Measurements from ENCODE around the gene HHATL.

The HHATL gene

DNA sequence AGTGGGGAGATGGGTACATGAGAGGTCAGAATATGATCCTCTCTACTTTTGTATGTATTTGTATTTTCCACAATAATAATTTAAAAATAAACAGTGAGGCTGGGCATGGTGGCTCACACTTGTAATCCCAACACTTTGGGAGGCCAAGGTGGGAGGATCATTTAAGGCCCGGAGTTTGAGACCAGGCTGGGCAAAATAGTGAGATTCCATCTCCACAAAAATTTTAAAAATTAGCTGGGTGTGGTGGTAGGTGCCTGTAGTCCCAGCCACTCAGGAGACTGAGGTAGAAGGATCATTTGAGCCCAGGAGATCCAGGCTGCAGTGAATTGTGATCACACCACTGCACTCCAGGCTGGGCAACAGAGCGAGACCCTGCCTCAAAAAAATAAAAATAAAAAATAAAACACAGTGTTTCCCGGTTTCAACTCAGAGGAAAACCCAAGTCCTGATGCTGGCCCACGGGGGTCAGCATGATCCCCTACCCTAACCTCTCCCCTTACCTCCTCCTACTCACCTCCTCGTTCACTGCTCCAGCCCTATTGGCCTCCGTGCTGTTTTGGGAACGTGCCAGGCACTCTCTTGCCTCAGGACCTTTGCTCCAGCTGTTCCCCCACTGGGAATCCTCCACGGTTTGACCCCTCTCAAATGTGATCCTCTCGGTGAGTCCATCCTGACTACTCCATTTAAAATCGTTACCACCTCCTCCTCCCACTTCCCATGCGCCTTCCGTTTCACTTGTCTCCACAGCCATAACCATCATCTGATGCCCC is 20.1 kb downstream of the HHATL start:
- DNase-seq = no peak

DNA sequence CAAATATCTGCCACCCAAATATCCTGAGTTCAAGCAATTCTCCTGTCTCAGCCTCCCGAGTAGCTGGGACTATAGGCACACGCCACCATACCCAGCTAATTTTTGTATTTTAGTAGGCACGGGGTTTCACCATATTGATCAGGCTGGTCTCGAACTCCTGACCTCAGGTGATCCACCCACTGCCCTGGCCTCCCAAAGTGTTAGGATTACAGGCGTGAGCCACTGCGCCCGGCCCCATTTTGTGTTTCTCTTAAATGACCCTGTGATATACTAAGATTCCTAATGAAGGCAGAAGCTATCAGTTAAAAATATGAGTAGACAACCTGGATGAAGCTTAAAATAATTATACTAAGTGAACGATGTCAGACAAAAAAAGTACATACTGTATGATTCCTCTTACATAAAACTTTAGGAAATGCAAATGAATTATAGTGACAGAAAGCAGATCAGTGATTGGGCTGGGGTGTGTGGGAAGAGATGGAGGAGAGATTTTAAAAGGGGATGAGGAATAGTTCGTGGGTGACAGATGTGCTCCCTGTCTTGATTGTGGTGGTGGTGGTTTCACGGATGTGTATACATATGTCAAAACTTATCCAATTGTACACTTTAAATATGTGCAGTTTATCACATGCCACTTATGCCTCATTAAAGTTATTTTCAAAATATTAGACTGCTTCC is 21.1 kb downstream of the HHATL start:
- DNase-seq = no peak

DNA sequence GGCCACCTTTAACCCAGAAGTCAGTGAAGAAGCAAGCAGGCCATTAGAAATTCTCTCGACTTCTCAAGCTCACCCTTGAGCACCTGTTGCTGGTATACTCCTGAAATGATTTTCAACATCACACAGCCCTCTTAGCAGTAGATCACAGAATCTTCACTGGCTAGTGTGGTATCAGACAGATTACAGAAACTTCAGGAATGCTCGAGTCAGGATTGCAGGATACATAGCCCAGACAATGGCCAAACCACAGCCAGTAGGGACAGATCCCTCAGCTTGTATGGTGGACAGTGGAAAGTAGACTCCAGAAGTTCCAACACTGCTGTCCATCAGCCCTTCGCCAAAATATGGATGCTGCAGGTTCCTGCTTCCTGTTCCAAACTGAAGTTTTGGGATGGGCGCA is 21.8 kb downstream of the HHATL start:
- no peak for DNase-seq

DNA sequence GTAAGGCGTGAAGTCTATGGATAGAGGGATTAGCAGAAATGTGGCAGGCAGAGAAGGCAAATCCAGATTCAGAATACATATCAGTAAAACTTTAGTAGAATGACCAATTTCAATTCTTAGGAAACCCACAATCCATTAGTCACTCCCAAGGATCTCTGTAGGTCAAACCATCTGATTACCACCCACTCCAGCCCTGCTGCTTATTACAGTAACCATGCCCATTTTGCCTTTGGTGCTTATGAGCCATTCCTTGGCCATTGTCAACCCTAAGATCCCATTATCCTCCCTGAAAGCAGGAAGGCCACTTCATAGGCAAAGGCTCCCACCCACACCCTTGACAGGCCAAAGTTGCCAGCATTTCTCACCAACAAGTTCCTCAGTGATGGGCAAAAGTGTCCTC is 22.3 kb downstream of the HHATL start:
- no peak for DNase-seq

DNA sequence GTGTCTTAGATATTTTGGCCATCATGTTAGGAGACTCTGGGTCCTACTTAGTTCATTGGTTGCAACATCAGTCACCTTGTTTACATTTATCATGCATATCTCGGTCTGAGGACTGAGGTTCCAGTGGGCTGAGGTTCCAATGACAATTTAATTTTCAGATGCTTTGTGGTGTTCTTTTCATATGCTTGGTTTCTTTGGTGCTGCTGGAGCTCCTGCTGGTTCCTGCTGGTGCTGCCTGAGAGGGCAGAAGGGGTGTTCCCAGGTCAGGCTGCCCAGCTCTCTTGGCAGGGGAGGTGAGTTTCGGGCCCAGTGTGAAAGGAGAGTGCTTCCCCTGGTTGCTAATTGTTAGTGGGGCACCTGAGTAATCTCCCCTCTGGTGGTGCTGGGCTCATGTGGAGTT is 24.2 kb downstream of the HHATL start:
- DNase-seq = no peak

DNA sequence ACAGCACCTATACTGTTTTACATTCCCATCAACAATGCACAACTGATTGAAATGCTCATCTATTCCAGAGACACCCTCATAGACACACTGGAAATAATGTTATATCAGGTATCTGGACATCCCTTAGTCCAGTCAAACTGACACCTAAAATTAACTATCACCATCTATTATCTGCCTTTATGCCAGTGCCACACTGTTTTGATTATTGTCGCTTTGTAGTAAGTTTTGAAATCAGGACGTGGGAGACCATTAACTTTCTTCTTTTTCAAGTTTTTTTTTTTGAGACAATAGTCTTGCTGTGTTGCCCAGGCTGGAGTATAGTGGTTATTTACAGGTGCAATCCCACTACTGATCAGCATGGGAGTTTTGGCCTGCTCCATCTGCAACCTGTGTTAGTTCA is 26.7 kb downstream of the HHATL start:
- DNase-seq = no peak

DNA sequence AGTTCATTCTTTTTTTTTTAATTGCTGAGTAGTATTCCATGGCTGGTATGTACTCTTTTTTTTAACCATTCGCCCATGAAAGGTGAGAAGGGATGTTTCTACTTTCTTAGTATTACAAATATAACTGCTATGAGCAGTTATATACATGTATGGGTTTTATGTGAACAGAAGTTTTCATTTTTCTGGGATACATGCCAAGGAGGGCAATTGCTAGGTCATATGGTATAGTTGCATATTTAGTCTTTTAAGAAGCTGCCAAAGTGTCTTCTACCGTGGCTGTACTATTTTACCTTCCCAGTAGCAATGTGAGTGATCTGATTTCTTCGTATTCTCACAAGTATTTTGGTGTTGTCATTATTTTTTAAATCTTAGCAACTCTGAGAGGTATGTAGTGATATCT is 28.5 kb downstream of the HHATL start:
- no peak for DNase-seq

DNA sequence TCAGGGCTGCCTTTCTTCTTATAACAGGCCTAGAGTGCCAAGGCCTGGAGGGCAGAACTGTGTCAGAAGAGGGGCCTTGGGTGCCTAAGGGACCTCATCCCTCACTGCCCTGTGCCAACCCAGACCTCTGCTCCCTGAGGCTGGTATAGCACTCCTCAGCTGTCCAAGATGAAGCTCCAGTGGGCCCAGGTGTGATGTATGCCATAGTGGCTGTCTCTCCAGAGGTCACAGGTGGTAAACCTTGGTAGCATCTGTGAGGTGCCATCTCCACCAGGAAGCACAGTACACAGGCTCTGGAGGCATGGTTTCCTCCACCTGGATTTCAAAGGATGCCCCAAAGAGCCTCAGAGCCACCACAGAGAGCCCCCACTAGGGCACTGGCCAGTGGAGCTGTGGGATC is 29.5 kb downstream of the HHATL start:
- no peak for DNase-seq

DNA sequence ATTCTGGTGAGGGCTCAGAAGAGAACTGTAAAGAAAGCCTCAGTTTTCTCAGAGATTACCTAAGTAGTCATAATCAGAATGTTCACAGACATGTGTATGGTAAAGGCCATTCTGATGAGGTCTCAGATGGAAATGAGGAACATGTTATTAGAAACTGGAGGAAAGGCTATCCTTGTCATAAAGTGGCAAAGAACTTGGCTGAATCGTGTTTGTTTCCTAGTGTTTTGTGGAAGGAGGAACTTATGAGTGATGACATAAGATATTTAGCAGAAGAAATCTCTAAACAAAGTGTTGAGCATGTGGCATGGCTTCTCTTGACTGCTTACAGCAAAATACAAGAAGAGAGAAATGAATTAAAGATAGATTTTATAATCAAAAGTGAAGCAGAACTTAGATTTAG is 30.1 kb downstream of the HHATL start:
- DNase-seq = no peak

DNA sequence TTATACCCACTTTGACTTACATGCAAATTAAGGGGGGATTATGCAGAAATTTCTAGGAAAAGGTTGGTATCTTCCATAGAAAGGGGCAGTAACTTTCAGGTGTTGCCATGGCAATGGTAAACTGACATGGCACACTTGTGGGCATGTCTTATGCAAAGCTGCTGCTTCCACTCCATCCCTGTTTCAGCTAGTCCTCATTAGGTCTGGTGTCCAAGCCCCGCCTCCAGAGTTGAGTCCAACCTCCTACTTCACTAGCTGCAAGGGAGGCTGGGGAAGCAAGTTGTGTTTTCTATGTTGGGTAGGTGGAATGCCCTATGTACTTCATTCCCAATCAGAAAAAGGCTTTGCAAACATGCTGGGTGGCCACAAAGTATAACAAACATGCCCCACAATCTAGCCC is 31.9 kb downstream of the HHATL start:
- no peak for DNase-seq

DNA sequence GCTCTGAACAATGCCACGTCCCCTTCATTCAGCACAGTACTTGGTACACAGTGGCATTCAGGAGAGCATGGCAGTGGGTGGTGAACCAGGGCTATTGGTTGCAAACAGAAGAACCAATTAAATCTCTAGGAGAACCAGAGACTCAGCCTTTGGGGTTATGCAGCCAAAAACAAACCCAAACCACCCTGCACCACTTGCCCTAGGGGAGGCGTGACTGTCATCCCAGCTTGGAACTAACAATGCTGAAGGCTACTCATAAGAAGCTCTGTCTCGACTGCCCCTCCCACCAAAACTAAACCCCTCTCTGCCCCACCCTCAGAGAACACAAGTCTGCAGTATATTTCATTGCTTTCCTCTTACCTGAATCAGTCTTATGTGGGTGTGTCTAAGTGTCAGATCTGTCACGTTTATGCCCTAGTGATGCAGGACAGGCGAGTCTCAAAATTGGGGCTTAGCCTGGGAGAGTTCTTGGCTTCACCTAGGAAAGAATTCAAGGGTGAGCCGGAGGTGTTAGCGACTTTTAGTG is 32.5 kb downstream of the HHATL start:
- no peak for DNase-seq

DNA sequence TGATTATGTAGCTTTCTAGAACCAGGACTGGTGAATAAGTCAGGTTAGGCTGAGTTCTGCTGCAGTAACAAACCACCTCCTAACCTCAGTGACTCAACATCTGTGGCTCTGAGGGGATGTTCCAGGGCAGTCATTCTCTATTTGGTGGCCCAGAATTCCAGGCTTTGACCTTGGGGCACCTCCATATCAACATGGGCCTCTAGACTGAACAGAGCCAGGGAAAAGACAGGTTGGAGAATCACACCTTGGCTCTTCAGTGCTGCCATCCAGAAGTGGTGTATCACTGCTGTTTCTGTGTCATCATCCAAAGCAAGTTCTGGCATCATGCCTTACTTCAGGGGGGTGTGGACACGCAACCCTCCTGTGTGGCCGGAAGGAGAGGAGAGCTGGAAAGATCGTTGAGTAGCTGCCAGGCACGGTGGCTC is 33.8 kb downstream of the HHATL start:
- no peak for DNase-seq

DNA sequence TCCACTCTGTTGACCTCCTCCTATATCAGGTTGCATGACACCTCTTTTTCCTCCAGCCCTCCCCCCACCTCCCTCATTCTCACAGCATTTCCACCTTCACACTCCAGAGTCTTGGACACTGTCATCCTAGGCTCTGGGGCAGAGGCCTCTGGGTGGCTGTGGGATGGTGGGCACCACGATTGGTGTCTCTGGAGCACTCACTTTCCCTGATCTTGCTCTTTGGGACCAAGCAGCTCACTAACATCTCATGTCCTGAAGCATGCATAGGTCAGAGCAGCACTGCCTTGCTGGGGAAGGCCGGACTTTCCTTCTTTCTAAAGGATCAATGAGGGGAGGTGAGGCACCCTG is 34.2 kb downstream of the HHATL start:
- DNase-seq = no peak

DNA sequence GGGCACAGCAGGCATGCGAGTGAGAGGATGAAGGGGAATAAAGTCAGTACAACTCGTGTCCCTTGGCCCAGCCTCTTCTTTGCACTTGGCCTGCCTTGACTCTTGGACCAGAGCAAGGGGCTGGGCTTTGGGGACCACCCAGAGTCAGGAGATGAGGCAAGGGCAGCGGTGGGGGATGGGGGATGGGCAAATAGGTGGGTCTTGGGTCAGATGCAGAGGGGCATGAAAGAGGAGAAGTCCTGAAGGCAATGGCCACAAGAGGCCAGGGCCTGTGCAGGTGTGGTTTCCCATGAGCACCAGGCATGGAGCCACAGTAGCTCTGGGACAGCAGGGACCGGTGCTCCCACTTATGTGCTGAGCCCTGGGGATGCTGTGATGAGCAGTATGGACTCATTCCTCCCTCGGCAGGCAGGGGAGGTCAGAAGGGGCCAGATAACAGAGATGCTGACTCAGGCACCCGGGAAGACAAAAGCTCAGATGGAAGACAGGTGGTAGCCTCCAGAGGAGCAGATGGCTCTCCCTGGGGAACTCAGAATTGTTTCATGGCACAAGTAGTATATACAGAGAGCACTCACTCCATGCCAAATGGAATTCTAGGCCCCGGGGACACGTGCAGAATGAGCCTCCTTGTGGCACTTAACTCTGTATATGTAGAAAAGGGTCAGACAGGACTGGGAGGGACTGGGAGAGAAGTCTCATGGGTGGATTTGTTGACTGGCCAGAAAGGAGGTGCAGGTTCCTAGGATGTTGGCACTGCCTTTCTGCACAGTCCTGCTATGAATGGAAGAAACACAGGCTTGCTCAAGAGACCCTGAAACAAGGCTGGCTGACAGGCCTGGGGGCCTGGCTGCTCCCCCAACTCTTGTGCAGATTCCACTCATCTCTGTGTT is 34.8 kb downstream of the HHATL start:
- no peak for DNase-seq

DNA sequence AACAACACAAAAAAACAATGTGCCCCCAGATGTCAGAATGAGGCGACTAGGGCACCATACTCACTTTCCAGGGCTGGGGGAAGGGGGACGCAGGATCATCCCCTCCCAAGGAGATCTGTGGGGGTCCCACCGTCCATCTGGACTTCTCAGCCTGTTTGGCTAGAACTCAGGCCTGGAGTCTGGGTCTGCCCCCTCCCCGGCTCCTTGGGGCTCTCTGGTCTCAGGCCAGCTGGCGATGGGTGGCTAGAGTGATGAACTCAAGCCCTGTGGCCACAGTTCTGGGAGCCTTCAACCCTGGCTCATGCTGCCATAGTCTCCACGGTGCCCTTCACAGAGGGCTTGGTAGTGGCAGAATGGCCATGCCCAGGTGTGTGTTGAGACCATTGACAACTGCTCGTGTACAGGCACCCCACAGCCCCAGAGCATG is 35.5 kb downstream of the HHATL start:
- no peak for DNase-seq

DNA sequence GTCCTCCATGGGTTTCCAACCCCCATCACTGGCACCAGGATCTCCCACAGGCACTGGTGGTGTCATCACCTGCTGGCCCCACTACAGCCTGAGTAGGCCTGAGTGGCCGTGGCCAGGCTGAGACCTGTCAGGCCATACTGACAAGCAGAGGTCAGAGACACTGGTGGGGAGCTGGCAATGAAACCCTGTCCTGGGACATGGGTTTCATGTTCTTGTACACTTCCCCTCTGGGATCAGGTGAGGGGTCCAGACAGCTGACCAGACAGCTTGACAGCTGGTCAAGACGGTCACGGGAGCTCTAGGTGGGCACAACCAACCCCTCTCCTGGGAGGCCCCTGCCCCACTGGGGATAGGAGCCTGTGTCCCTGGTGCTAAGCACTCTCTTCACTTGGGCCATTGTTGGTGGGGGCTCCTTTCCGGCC is 36.0 kb downstream of the HHATL start:
- DNase-seq = no peak

DNA sequence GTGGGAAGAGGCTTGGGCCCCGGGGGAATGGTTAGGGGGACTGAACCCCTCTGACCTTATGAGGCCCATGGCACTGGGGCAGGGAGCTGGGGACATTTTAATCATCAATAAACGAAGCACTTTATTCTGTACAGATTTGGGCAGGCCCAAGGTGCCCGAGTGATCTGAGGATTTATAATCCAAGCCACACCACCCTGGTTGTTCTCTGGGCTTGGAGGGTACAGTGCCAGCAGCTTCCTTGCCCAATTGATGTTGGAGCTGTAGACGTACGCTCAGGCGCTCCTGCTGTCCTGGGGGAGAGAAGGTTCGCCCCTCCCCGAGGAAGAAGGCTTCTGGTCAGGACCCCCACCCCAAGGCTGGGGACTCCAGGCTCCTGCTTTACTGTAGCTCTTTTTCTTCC is 36.6 kb downstream of the HHATL start:
- DNase-seq = no peak

DNA sequence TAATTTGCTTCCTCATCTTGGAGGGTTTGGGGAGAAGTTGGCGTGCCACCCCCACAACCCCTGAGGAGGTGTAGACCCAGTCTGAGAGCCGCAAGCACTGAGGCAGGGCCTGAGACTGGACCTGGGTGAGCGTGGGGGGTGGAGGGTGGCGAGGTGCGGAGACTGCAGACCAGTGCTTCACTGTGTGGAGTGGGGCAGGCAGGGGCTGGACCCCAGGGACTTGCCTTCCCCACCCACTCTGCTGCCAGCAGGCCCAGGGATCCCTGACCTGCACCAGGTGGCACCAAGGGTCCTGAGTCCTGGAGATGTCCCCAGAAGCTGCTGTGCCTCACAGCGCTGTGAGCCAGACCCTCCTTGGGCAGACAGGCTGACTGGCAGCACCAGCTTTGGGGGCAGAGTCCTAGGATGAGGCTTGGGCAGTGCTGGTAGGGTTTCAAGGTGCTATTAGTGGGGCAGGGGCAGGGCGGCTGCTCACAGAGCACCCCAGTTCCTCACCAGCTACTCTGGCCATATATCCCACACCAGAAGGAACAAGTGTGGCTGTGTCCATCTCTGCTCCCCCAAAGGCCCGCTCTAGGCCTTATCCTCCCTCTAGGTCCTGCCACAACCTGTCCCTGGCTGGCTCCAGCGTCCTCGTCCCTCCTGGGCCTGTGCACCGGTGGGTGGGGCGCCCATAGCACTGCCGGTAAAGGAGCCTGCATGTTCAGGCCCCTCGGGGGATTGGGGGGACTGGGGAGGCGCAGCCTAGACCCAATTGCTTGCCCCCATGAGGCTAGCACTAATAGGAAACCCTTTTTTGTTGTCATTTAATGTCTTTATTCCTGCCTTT is 37.3 kb downstream of the HHATL start:
- no peak for DNase-seq

DNA sequence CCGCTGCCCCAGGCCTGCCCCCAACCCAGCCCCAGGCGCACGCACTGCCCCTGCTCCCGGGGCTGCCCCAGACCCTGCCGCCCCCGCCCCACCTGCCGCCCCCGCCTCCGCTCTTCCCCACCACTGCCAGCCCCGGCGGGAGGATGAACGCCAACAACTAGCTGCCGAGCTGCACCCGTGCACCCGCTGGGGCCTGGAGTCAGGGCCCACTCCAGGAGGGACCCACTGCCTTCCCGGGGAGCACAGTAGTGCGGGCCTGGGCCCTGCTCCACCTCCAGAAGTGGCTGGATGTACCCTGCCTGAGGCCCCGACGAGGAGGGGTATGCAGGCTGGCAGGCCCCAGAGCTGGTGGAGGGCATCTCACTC is 38.2 kb downstream of the HHATL start:
- no peak for DNase-seq

DNA sequence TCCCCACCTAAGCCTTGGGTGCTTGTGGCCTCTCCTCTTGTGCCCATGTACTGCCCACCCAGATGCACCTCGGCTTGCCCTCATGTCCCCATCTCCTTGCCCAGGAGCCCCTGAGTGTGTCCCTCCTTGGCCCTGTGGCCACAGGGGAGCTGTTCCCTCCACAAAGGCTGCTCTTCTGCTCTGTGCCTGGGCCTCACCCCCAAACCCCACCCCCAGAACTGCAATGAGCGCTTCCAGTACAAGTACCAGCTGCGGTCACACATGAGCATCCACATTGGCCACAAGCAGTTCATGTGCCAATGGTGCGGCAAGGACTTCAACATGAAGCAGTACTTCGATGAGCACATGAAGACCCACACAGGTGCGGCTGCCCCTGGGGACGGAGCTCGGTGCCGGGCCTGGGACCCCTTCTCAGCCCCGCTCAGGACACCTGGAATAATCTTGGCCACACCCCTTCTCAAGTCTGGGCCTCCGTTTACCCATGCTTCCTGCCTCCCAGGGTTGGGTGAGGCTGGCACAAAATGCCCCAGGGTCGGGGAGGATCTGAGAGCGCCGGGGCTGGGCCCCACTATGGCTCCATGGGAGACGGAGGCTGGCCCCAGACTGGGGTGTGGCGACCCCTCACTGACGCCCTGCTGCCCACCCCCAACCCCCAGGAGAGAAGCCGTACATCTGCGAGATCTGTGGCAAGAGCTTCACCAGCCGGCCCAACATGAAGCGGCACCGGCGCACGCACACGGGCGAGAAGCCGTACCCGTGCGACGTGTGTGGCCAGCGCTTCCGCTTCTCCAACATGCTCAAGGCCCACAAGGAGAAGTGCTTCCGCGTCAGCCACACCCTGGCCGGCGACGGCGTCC is 38.8 kb downstream of the HHATL start:
- no peak for DNase-seq

DNA sequence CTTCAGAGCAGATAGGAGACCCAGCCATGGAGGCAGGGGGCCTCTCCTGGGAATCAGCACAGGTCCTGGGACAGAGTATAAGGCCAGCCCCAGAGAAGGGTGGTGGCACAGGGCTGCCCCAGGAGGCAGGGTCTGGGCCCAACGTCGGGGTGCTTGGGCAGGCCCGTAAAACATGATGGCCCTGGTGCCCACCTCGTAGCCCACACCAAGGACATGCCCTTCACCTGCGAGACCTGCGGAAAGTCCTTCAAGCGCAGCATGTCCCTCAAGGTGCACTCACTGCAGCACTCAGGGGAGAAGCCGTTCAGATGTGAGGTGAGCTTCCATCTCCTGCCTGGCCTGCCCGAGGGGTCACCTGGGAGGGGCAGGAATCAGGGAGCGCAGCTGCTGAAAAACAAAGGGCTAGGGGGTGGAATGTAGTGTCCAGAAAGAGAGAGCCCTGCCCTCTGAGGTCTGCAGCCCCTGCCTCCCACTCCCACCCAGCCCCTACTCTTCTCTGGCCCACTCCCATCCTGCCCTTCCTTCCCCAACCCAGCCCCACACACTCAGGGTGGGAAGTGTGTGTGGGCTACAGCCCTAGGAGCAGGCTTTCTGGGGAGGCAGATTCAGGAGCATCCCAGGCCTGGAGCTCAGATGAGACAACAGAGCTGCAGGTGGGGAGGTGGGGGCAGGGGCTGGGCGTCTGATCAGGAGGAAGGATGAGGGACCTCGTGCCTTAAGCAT is 39.6 kb downstream of the HHATL start:
- DNase-seq = no peak

All from NCI-H2081 treated with DMSO at 0.1 percent for 48 hours (cell line).